PC-9 (cell line): Measurements from ENCODE around the gene PRKAG1. TPM values are rescaled to one million over a fixed set of nuclear protein-coding genes. Genes with fewer than 3 reads are reported as not detected.

ENCODE experiments used
- BruUV-seq: library from RNA; stranded (reverse); fragments of 400-500 nt; replicated peaks from 2 replicates; lab custom pipeline; 2021; lab: Mats Ljungman, UMichigan
- CTCF ChIA-PET: fragments of 300-600 bp; sonication (Branson Sonifier 250); formaldehyde crosslinking; loops from one replicate; lab custom pipeline; 2022; ENCODE audit warnings: antibody characterized with exemption; lab: Charles Lee
- POLR2A ChIA-PET: fragments of 300-600 bp; sonication (Branson Sonifier 250); formaldehyde crosslinking; loops from one replicate; lab custom pipeline; 2022; ENCODE audit warnings: antibody characterized with exemption; ENCODE audit not compliant: unreplicated experiment; lab: Charles Lee
- DNase-seq, 2 experiments: peaks; one replicate each; pipeline versions ENCODE4 v3.0.0 to v3.0.0-alpha.2; 2015 to 2022; ENCODE audit warnings: mixed read lengths in 1 of 2
- H2AFZ ChIP-seq: fragments of 200-600 bp; sonication (generic); 2 replicates; pipeline ENCODE4 v1.8.1; 2017; ENCODE audit warnings: antibody characterized with exemption
- H3F3A ChIP-seq: fragments of 200-600 bp; sonication (generic); 2 replicates; pipeline ENCODE4 v1.8.1; 2017; ENCODE audit warnings: antibody characterized with exemption, mild to moderate bottlenecking, low read depth; ENCODE audit not compliant: insufficient read depth
- H3K27ac ChIP-seq: fragments of 200-600 bp; sonication (generic); 2 replicates; pipeline ENCODE4 v1.6.1; 2016; ENCODE audit warnings: mixed run types
- H3K27me3 ChIP-seq: fragments of 200-600 bp; sonication (generic); 2 replicates; pipeline ENCODE4 v1.6.1; 2016; ENCODE audit warnings: low read depth, mixed run types; ENCODE audit not compliant: insufficient read depth
- H3K36me3 ChIP-seq: fragments of 200-600 bp; sonication (generic); 2 replicates; pipeline ENCODE4 v1.6.1; 2016; ENCODE audit warnings: low read depth, mixed run types
- H3K4me1 ChIP-seq: fragments of 200-600 bp; sonication (generic); replicated peaks from 2 replicates; pipeline ENCODE4 v1.6.1; 2016; ENCODE audit warnings: mixed run types; ENCODE audit not compliant: insufficient read depth
- H3K4me2 ChIP-seq: fragments of 200-600 bp; sonication (generic); 2 replicates; pipeline ENCODE4 v1.6.1; 2017; ENCODE audit warnings: mixed run types
- H3K4me3 ChIP-seq: fragments of 200-600 bp; sonication (generic); 2 replicates; pipeline ENCODE4 v1.6.1; 2016; ENCODE audit warnings: mixed run types
- H3K79me2 ChIP-seq: fragments of 200-600 bp; sonication (generic); 2 replicates; pipeline ENCODE4 v1.6.1; 2017; ENCODE audit warnings: low read depth, mixed run types
- H3K9me2 ChIP-seq: fragments of 200-600 bp; sonication (generic); 2 replicates; pipeline ENCODE4 v1.8.1; 2017; ENCODE audit warnings: mild to moderate bottlenecking; ENCODE audit not compliant: insufficient read depth
- H3K9me3 ChIP-seq: fragments of 200-600 bp; sonication (generic); 2 replicates; pipeline ENCODE4 v1.8.1; 2016; ENCODE audit warnings: low read depth; ENCODE audit not compliant: insufficient read depth
- H4K20me1 ChIP-seq: fragments of 200-600 bp; sonication (generic); 2 replicates; pipeline ENCODE4 v1.8.1; 2017; ENCODE audit not compliant: insufficient read depth
- CTCF ChIP-seq: fragments of 200-600 bp; sonication (generic); conservative IDR thresholded peaks from 2 replicates; pipeline ENCODE4 v1.6.1; 2017; ENCODE audit warnings: mixed run types, antibody characterized with exemption, mild to moderate bottlenecking, moderate library complexity
- EZH2 ChIP-seq: fragments of 200-600 bp; sonication (generic); IDR thresholded peaks from 2 replicates; pipeline ENCODE4 v1.8.0; 2017; ENCODE audit warnings: antibody characterized with exemption, low read depth
- intact Hi-C: fragments of 100-400 bp; cut with micrococcal nuclease; formaldehyde crosslinking; loops from one replicate; pipeline ENCODE4 v1.10.0; 2022; ENCODE audit not compliant: unreplicated experiment
- total RNA-seq: library from RNA; stranded (reverse); gene quantifications from 2 replicates; pipeline ENCODE4 v1.2.3, GENCODE V29; 2021

PRKAG1 gene
- total RNA-seq, 1 experiment from 2014 or later: 53.6 TPM

- H3K4me2 ChIP-seq: no peak overlapping the region
- H3K9me3 ChIP-seq: no peaks in the 10 kb centered on the region
- H3K27me3 ChIP-seq: no peaks in the 10 kb centered on the region
- TF ChIP-seq CTCF: no peak
- POLR2A ChIA-PET: no interaction called here
- no peak overlapping the region for H3K4me3 ChIP-seq
- no TSS peak for BruUV-seq
- H3K36me3 ChIP-seq: peaks cover 11% of the 10 kb centered on the region; the same call in 1 of the 2 replicates
- peaks cover 12% of the 10 kb centered on the region for H4K20me1 ChIP-seq
- no peaks in the 10 kb centered on the region for H3K4me1 ChIP-seq
- H3K9me2 ChIP-seq: no peaks in the 10 kb centered on the region
- intact Hi-C loops: no loop called here
- DNase-seq: peak in 1 of 2 experiments; percentile 21
- H3F3A ChIP-seq: no peaks in the 10 kb centered on the region
- H2AFZ ChIP-seq: no peak overlapping the region
- H3K79me2 ChIP-seq: no peaks in the 10 kb centered on the region
- H3K27ac ChIP-seq: no peak overlapping the region
- CTCF ChIA-PET: interaction anchor here (0.5 kb wide), 1 partner anchor 200 kb away, joined by 8 read pairs; no protein-coding TSS in a partner anchor
These were observed 18.8 kb upstream of the PRKAG1 start for GRCh38 chr12:49037111-49037946.

- ChIA-PET CTCF (no interaction called here), POLR2A (interaction anchor here (0.7 kb wide), 1 partner anchor 261 kb away, joined by 9 read pairs; no protein-coding TSS in a partner anchor)
- Histone ChIP-seq H3K27ac (no peak overlapping the region), H3K4me3 (no peak overlapping the region), H3K4me1 (no peaks in the 10 kb centered on the region), H3F3A (no peaks in the 10 kb centered on the region), H3K36me3 (peaks cover 8% of the 10 kb centered on the region; the same call in 1 of the 2 replicates), H3K4me2 (no peak overlapping the region), H3K9me2 (no peaks in the 10 kb centered on the region), H2AFZ (no peak overlapping the region), H3K79me2 (no peaks in the 10 kb centered on the region), H4K20me1 (peaks cover 16% of the 10 kb centered on the region), H3K9me3 (no peaks in the 10 kb centered on the region), H3K27me3 (no peaks in the 10 kb centered on the region)
- intact Hi-C loops: no loop called here
- BruUV-seq: no TSS peak
- no peak for DNase-seq
- TF ChIP-seq EZH2 (no peak), CTCF (no peak)
These were observed 17.5 kb upstream of the PRKAG1 start for GRCh38 chr12:49036029-49036428.

- Histone ChIP-seq H3F3A (no peaks in the 10 kb centered on the region), H3K27me3 (no peaks in the 10 kb centered on the region), H3K4me1 (no peaks in the 10 kb centered on the region), H4K20me1 (peaks cover 16% of the 10 kb centered on the region), H3K36me3 (peaks cover 5% of the 10 kb centered on the region; the same call in 1 of the 2 replicates), H2AFZ (no peak overlapping the region), H3K9me3 (no peaks in the 10 kb centered on the region), H3K9me2 (no peaks in the 10 kb centered on the region), H3K27ac (no peak overlapping the region), H3K4me2 (no peak overlapping the region), H3K79me2 (no peaks in the 10 kb centered on the region), H3K4me3 (no peak overlapping the region)
- no peak for TF ChIP-seq CTCF
- no peak for TF ChIP-seq EZH2
- intact Hi-C loops: no loop called here
- ChIA-PET POLR2A (interaction anchor here (0.7 kb wide), 1 partner anchor 35 kb away, joined by 4 read pairs; no protein-coding TSS in a partner anchor), CTCF (no interaction called here)
- BruUV-seq: no TSS peak
- DNase-seq: no peak
These were observed 15.7 kb upstream of the PRKAG1 start for GRCh38 chr12:49034286-49034622.
